Endothelial cell of umbilical vein (primary cell): Measurements from ENCODE around the gene CYTH1. TPM values are rescaled to one million over a fixed set of nuclear protein-coding genes. Genes with fewer than 3 reads are reported as not detected.

Source experiments
- BruUV-seq: library from RNA; stranded (reverse); fragments of 400-500 nt; replicated peaks from 2 replicates; lab custom pipeline; 2021; lab: Mats Ljungman, UMichigan
- CTCF ChIA-PET: fragments of 300-600, 350-600 bp; sonication (Branson Sonifier 250); formaldehyde crosslinking; loops from one replicate; lab custom pipeline; 2021; ENCODE audit warnings: antibody characterized with exemption, inconsistent platforms; lab: Charles Lee
- POLR2A ChIA-PET: fragments of 300-600, 350-600 bp; sonication (Branson Sonifier 250); formaldehyde crosslinking; loops from one replicate; lab custom pipeline; 2021; ENCODE audit warnings: antibody characterized with exemption, inconsistent platforms; lab: Charles Lee
- DNase-seq: peaks from one replicate; pipeline ENCODE4 v3.0.0-alpha.2; 2011; ENCODE audit warnings: low read depth, low spot score
- FAIRE-seq: peaks from 2 replicates; lab custom pipeline; 2011; peaks lifted over from hg19 to GRCh38; lab: Jason Lieb, UNC
- H2AFZ ChIP-seq: 2 replicates; pipeline ENCODE4 v1.6.0; 2012; ENCODE audit warnings: low read depth, low read length, control low read depth, inconsistent platforms
- H3K27ac ChIP-seq: 2 replicates; pipeline ENCODE4 v1.5.1; 2011; ENCODE audit warnings: low read depth, mild to moderate bottlenecking, control low read depth, low read length, moderate library complexity; ENCODE audit not compliant: insufficient read depth
- H3K27me3 ChIP-seq, 2 experiments: 2 replicates each; pipeline versions ENCODE4 v1.6.0 to v1.6.1; 2011; ENCODE audit warnings: low read length in 2 of 2, mixed read lengths in 1 of 2; ENCODE audit not compliant: control insufficient read depth in 2 of 2, insufficient read depth in 2 of 2
- H3K36me3 ChIP-seq, 2 experiments: 2 replicates in 1 of 2; 3 replicates in 1 of 2; pipeline ENCODE4 v1.5.1; 2011; ENCODE audit warnings: low read length in 2 of 2, mild to moderate bottlenecking in 1 of 2, moderate library complexity in 1 of 2; ENCODE audit not compliant: control insufficient read depth in 2 of 2, insufficient read depth in 2 of 2; ENCODE audit errors: extremely low read depth in 1 of 2
- H3K4me1 ChIP-seq: 3 replicates; pipeline ENCODE4 v1.5.1; 2011; ENCODE audit warnings: mild to moderate bottlenecking, low read length; ENCODE audit not compliant: control insufficient read depth, insufficient read depth; ENCODE audit errors: extremely low read depth
- H3K4me2 ChIP-seq: 2 replicates; pipeline ENCODE4 v1.6.1; 2011; ENCODE audit warnings: low read length, control low read depth, mixed read lengths; ENCODE audit not compliant: insufficient read depth
- H3K4me3 ChIP-seq, 3 experiments: fragments of 200-600 bp in 1 of 3; sonication (generic), shearing (Covaris generic) in 1 of 3; replicated peaks in 1 of 3; 2 replicates each; pipeline ENCODE4 v1.5.1; 2011 to 2016; ENCODE audit warnings: control low read depth in 3 of 3, low read length in 3 of 3, mild to moderate bottlenecking in 2 of 3, inconsistent platforms in 1 of 3, low read depth in 1 of 3, moderate library complexity in 1 of 3; ENCODE audit not compliant: insufficient read depth in 1 of 3
- H3K79me2 ChIP-seq: 2 replicates; pipeline ENCODE4 v1.6.0; 2012; ENCODE audit warnings: low read length, inconsistent platforms; ENCODE audit not compliant: control insufficient read depth, insufficient read depth
- H3K9ac ChIP-seq: replicated peaks from 2 replicates; pipeline ENCODE3; 2011; ENCODE audit warnings: low read length, control low read depth; ENCODE audit not compliant: insufficient read depth; ENCODE audit errors: extremely low read depth
- H3K9me1 ChIP-seq: replicated peaks from 3 replicates; pipeline ENCODE4 v1.6.0; 2011; ENCODE audit warnings: mild to moderate bottlenecking, low read length; ENCODE audit not compliant: control insufficient read depth, insufficient read depth; ENCODE audit errors: extremely low read depth
- H3K9me3 ChIP-seq: replicated peaks from 2 replicates; pipeline ENCODE4 v1.5.1; 2012; ENCODE audit warnings: low read length, inconsistent platforms; ENCODE audit not compliant: control insufficient read depth, insufficient read depth
- H4K20me1 ChIP-seq: replicated peaks from 2 replicates; pipeline ENCODE3; 2011; ENCODE audit warnings: mild to moderate bottlenecking, low read length; ENCODE audit not compliant: control insufficient read depth, insufficient read depth; ENCODE audit errors: extremely low read depth
- EZH2 ChIP-seq: IDR thresholded peaks from 2 replicates; pipeline ENCODE4 v1.6.1; 2012; ENCODE audit warnings: borderline replicate concordance, low read depth, mild to moderate bottlenecking, moderate library complexity, low read length, inconsistent platforms; ENCODE audit not compliant: severe bottlenecking
- FOS ChIP-seq: IDR thresholded peaks from 2 replicates; pipeline ENCODE4 v1.6.1; 2011; ENCODE audit warnings: mild to moderate bottlenecking, low read length, moderate library complexity, borderline replicate concordance; ENCODE audit not compliant: insufficient read depth
- GATA2 ChIP-seq: IDR thresholded peaks from 2 replicates; pipeline ENCODE4 v1.7.0; 2011; ENCODE audit warnings: low read depth, mild to moderate bottlenecking, moderate library complexity, mixed read lengths, low read length; ENCODE audit not compliant: insufficient read length, insufficient read depth
- JUN ChIP-seq: IDR thresholded peaks from 2 replicates; pipeline ENCODE4 v1.6.1; 2011; ENCODE audit warnings: borderline replicate concordance, low read depth; ENCODE audit not compliant: insufficient read length, insufficient read depth
- MYC ChIP-seq: IDR thresholded peaks from one replicate; pipeline ENCODE4 v1.6.1; 2011; ENCODE audit warnings: mild to moderate bottlenecking, low read depth, low read length
- POLR2A ChIP-seq: IDR thresholded peaks from 2 replicates; pipeline ENCODE4 v1.6.1; 2012; ENCODE audit warnings: low read depth, mild to moderate bottlenecking, control low read depth, low read length
- POLR2AphosphoS5 ChIP-seq: IDR thresholded peaks from 2 replicates; pipeline ENCODE4 v1.6.1; 2012; ENCODE audit warnings: low read depth, mild to moderate bottlenecking, control low read depth, low read length, moderate library complexity; ENCODE audit not compliant: insufficient read depth
- dilution Hi-C: fragments of 300-500 bp; cut with MboI; formaldehyde crosslinking; loops from one replicate; pipeline ENCODE4 v1.15.0; 2019; ENCODE audit warnings: low sequenced_read_pairs; ENCODE audit not compliant: extremely low pct_ligation_motif_present
- intact Hi-C: fragments of 100-400 bp; cut with micrococcal nuclease; formaldehyde crosslinking; loops from one replicate; pipeline ENCODE4 v1.10.0; 2022
- polyA plus RNA-seq, 4 experiments: library from polyadenylated mRNA; depleted of rRNA in 3 of 4; stranded (reverse) in 3 of 4; unstranded in 1 of 4; fragments of >200 nt; gene quantifications; 2 replicates each; pipeline versions ENCODE4 v1.2.1 to v1.2.3, GENCODE V29; 2011 to 2012; ENCODE audit warnings: missing spikeins in 1 of 4
- total RNA-seq: library from RNA; stranded (reverse); gene quantifications from 2 replicates; pipeline ENCODE4 v1.2.3, GENCODE V29; 2021
- TF ChIP-seq, protein P1 (sequence below): IDR thresholded peaks from 2 replicates; pipeline ENCODE4 v1.6.1; 2011; ENCODE audit not compliant: insufficient read depth, insufficient read length
- TF ChIP-seq, protein P2 (sequence below), 2 donors: IDR thresholded peaks; 1 replicate in 1 of 2; 2 replicates in 1 of 2; pipeline ENCODE4 v1.5.1; 2011; ENCODE audit warnings: low read length in 2 of 2, mild to moderate bottlenecking in 2 of 2, moderate library complexity in 2 of 2, control low read depth in 1 of 2, inconsistent platforms in 1 of 2, low read depth in 1 of 2; ENCODE audit not compliant: insufficient read depth in 1 of 2; ENCODE audit errors: extremely low read depth in 1 of 2

CYTH1 gene
- total and polyA plus RNA-seq, 2 donors (not counting 3 experiments of a cell fraction or from before 2014, with no cell fraction given), result 35.9 to 49.9 TPM

DNA sequence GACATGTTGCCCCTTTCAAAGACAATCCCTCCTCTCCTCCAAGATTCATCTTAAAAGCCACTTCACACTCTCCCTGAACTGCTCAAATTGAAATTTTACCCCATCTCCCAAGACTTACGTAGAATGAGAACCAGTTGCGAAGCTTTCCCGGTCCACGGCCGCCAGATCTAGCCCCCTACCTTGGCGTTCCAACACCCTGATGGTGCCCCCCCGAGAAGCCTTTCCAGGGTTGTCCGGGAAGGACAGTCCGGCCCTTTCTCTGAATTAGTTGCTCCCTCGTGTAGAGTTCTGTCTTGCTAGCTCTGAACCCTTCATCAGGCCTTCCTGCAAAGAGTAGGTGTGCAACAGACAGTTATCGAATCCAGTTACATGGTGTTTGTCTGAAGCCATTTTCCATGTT, 144.9 kb downstream of the CYTH1 start:
- CTCF ChIA-PET, result interaction anchor here (0.8 kb wide), 1 partner anchor 27 kb away, joined by 3 read pairs; no protein-coding TSS in a partner anchor
- Histone ChIP-seq H3K9me1 (no peaks in the 10 kb centered on the region), H3K79me2 (no peaks in the 10 kb centered on the region), H3K4me1 (no peaks in the 10 kb centered on the region), H3K9ac (no peak overlapping the region), H3K27ac (no peak overlapping the region), H3K36me3 (no peaks in the 10 kb centered on the region), H2AFZ (no peak overlapping the region), H3K27me3 (no peaks in the 10 kb centered on the region), H3K9me3 (no peaks in the 10 kb centered on the region), H3K4me3 (no peak overlapping the region), H3K4me2 (no peak overlapping the region), H4K20me1 (no peaks in the 10 kb centered on the region)
- POLR2A ChIA-PET, result no interaction called here
- no peak for FAIRE-seq
- intact Hi-C loops, result no loop called here
- TF ChIP-seq, protein P1, sequence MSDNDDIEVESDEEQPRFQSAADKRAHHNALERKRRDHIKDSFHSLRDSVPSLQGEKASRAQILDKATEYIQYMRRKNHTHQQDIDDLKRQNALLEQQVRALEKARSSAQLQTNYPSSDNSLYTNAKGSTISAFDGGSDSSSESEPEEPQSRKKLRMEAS, result no peak
- TF ChIP-seq FOS (no peak), POLR2AphosphoS5 (no peak), JUN (no peak), POLR2A (no peak), MYC (no peak), EZH2 (no peak), GATA2 (no peak)
- TF ChIP-seq, protein P2, sequence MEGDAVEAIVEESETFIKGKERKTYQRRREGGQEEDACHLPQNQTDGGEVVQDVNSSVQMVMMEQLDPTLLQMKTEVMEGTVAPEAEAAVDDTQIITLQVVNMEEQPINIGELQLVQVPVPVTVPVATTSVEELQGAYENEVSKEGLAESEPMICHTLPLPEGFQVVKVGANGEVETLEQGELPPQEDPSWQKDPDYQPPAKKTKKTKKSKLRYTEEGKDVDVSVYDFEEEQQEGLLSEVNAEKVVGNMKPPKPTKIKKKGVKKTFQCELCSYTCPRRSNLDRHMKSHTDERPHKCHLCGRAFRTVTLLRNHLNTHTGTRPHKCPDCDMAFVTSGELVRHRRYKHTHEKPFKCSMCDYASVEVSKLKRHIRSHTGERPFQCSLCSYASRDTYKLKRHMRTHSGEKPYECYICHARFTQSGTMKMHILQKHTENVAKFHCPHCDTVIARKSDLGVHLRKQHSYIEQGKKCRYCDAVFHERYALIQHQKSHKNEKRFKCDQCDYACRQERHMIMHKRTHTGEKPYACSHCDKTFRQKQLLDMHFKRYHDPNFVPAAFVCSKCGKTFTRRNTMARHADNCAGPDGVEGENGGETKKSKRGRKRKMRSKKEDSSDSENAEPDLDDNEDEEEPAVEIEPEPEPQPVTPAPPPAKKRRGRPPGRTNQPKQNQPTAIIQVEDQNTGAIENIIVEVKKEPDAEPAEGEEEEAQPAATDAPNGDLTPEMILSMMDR (IDR thresholded peaks at IDR 0.05; ENCODE audit: extremely low read depth in 1 of 2, insufficient read depth in 1 of 2, low read depth in 1 of 2, low read length in 2 of 2), result no peak
- BruUV-seq, result no TSS peak
- dilution Hi-C loops, result loop anchor here (25.0 kb wide), 1 partner anchor 150 kb away; no protein-coding TSS in a partner anchor
- no peak for DNase-seq
